Muscle layer of duodenum (tissue), 2 donors: ENCODE measurements around the gene GGT1.
"Not testable (repeated sequence)": the region's sequence is repeated elsewhere in the genome, so short reads cannot be mapped to it uniquely, and the experiment has no call there.

Experiments
- H3K27ac ChIP-seq: one replicate; pipeline ENCODE4 v1.7.0; 2013; ENCODE audit warnings: mild to moderate bottlenecking, low read length
- H3K27me3 ChIP-seq: one replicate; pipeline ENCODE4 v1.7.0; 2013; ENCODE audit warnings: low read depth, mild to moderate bottlenecking, control low read depth, low read length
- H3K36me3 ChIP-seq, 2 donors: one replicate each; pipeline ENCODE4 v1.7.0; 2013; ENCODE audit warnings: low read length in 2 of 2, control low read depth in 1 of 2, mild to moderate bottlenecking in 1 of 2; ENCODE audit not compliant: insufficient read depth in 2 of 2, control insufficient read depth in 1 of 2
- H3K4me1 ChIP-seq, 2 donors: one replicate each; pipeline ENCODE4 v1.7.0; 2013; ENCODE audit warnings: low read length in 2 of 2, mild to moderate bottlenecking in 2 of 2, control low read depth in 1 of 2, moderate library complexity in 1 of 2; ENCODE audit not compliant: insufficient read depth in 2 of 2, control insufficient read depth in 1 of 2
- H3K4me3 ChIP-seq, 2 donors: one replicate each; pipeline ENCODE4 v1.7.0; 2013; ENCODE audit warnings: low read length in 2 of 2, low read depth in 1 of 2, mild to moderate bottlenecking in 1 of 2
- H3K9me3 ChIP-seq, 2 donors: one replicate each; pipeline ENCODE4 v1.7.0; 2013; ENCODE audit warnings: low read length in 2 of 2, control low read depth in 1 of 2, mild to moderate bottlenecking in 1 of 2; ENCODE audit not compliant: control insufficient read depth in 1 of 2
- donor health status: healthy.

The GGT1 gene

GRCh38 chr22:24592851-24593558 lies 10.0 kb upstream of the GGT1 start, which contains the start of gene LRRC75B:
Gene LRRC75B, minus strand, starts transcription at chr22:24593073. Its CDS starts 34 bp downstream, at chr22:24593039.
- Histone ChIP-seq H3K4me1 (peaks cover 0 to 23% of the 10 kb centered on the region in 2 donors), H3K36me3 (peaks cover 0 to 13% of the 10 kb centered on the region in 2 donors), H3K27me3 (no peaks in the 10 kb centered on the region), H3K9me3 (no peaks in the 10 kb centered on the region), H3K4me3 (peak within 1 kb of the TSS; percentile 56 to 77), H3K27ac (no peak within 1 kb of the TSS)

DNA sequence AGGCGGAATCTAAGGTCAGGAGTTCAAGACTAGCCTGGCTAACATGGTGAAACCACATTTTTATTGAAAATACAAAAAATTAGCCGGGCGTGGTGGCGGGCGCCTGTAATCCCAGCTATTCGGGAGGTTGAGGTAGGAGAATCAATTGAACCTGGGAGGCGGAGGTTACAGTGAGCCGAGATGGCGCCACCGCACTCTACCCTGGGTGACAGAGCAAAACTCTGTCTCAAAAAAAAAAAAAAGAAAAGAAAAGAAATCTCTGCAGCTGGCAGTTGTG lies 9.5 kb upstream of the GGT1 start:
- H3K27ac ChIP-seq, H3K27me3 ChIP-seq, H3K36me3 ChIP-seq, H3K9me3 ChIP-seq: not testable (repeated sequence)
- Histone ChIP-seq H3K4me3 (peak overlapping the region in 1 of 2 donors; percentile 56), H3K4me1 (peaks cover 0 to 23% of the 10 kb centered on the region in 2 donors)

- no peak overlapping the region for H3K27ac ChIP-seq
These were observed 9.0 kb upstream of the GGT1 start for GRCh38 chr22:24593836-24594568.

DNA sequence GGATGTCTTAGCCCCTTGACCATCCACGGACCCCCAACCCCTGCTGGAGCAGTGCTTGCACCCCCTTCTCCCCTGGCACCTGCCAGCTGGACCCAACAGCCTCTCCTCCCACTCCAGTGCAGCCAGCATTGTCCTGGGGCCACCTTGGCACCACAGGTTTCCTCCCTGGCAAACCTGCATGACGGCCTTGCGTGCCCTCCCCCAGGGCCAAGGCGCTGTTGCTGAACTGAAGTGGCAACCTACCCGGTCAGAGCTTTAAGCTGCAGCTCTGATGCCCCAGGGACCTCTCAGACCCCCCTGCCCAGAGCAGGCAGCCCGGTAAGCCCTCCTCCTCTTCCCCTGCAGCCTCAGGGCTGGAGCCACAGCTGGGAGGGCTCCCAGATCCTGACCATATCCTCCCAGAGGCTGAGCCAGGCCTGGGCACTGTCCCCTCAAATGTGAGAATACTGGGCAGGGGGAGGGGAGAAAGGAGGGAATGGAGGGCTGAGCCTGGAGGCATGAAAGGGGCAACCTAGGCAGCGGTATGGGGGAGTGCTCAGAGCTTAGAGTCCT lies 8.3 kb upstream of the GGT1 start:
- Histone ChIP-seq H3K36me3 (no peaks in the 10 kb centered on the region), H3K4me1 (peaks cover 0 to 19% of the 10 kb centered on the region in 2 donors), H3K4me3 (no peak overlapping the region), H3K27me3 (no peaks in the 10 kb centered on the region), H3K27ac (no peak overlapping the region), H3K9me3 (no peaks in the 10 kb centered on the region)

More at GRCh38 chr22:24593836-24594568, 9.0 kb upstream of the GGT1 start:
- Histone ChIP-seq H3K36me3 (peaks cover 0 to 4% of the 10 kb centered on the region in 2 donors), H3K9me3 (no peaks in the 10 kb centered on the region), H3K27me3 (no peaks in the 10 kb centered on the region), H3K4me3 (no peak overlapping the region), H3K4me1 (peaks cover 0 to 23% of the 10 kb centered on the region in 2 donors)

GRCh38 chr22:24595228-24595627 lies 7.8 kb upstream of the GGT1 start:
- Histone ChIP-seq H3K9me3 (no peaks in the 10 kb centered on the region), H3K4me1 (peaks cover 0 to 19% of the 10 kb centered on the region in 2 donors), H3K36me3 (no peaks in the 10 kb centered on the region), H3K4me3 (no peak overlapping the region), H3K27me3 (no peaks in the 10 kb centered on the region), H3K27ac (no peak overlapping the region)

- Histone ChIP-seq H3K4me3 (no peak overlapping the region), H3K4me1 (peaks cover 0 to 19% of the 10 kb centered on the region in 2 donors), H3K27me3 (no peaks in the 10 kb centered on the region), H3K9me3 (no peaks in the 10 kb centered on the region), H3K27ac (no peak overlapping the region), H3K36me3 (no peaks in the 10 kb centered on the region)
These were observed 7.1 kb upstream of the GGT1 start for GRCh38 chr22:24595863-24596262.

DNA sequence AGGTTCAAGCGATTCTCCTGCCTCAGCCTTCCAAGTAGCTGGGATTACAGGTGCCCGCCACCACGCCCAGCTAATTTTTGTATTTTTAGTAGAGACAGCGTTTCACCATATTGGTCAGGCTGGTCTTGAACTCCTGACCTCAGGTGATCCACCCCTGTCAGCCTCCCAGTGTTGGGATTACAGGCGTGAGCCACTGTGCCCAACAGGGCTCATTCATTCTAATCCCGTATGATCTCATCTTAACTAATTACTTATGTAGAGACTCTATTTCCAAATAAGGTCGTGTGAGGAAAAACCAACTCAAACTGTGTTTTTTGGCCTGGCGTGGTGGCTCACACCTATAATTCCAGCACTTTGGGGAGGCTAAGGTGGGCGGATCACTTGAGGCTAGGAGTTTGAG lies 5.9 kb upstream of the GGT1 start:
- H3K27ac ChIP-seq, H3K4me3 ChIP-seq, H3K27me3 ChIP-seq, H3K9me3 ChIP-seq, H3K36me3 ChIP-seq: not testable (repeated sequence)
- H3K4me1 ChIP-seq, result peaks cover 0 to 14% of the 10 kb centered on the region in 2 donors

DNA sequence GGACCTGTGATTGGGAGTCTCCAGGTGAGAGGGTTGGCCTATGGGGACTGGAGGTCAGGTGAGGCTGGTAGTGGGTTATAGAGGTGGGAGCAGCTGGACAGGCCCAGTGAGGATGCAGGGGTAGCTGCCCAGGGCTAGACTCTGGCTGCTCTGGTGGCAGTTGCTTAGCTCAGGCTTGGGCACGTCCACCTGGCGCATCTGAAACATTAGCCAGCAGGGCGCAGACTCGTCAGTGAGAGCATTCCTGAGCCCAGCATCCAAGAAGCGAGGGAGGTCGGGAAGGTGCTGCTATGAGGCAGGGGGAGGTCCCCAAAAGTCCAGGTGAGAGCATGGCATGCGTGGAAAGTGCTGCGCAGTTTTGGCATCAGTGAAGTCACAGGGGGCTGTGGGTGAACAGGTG lies 3.5 kb upstream of the GGT1 start:
- Histone ChIP-seq H3K4me3 (no peak overlapping the region), H3K9me3 (no peaks in the 10 kb centered on the region), H3K27me3 (no peaks in the 10 kb centered on the region), H3K4me1 (peaks cover 0 to 11% of the 10 kb centered on the region in 2 donors), H3K27ac (no peak overlapping the region), H3K36me3 (no peaks in the 10 kb centered on the region)

DNA sequence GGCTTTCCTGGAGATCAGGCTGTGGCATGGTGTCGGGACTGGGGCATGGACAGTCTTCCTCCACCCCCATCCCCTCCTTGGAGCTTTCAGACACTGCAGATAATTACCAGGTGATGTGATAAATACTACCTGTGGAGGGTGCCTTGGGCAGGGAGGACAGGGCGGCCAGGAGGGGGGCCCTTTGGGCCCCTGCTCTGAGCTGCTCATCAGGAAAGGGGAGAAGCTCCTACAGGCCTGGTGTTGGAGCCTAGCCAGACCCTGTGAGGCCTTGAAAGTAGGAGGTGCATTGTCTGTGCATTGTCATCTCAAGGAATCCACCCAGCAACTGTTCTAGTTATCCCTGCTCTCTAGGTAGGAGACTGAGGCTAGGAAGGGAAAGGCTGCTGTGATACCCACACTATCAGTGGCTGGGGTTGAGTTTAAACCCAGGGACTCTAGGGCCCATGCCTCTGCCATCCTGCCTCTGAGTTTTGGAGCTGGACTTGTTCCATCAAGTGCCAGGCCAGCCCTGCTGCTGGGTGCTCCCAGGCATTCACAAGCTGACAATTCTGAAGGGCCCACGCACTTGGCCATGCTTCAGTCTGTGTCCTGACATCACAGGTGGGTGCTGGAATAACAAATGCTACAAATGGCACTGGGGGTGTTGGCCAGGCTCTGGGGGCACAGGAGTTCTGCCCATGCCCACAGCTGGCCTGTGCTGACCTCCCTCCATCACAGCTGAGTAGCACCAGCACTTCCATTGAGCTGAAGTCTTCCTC lies 2.9 kb upstream of the GGT1 start:
- not testable (repeated sequence) for H3K27me3 ChIP-seq, H3K27ac ChIP-seq, H3K4me3 ChIP-seq, H3K36me3 ChIP-seq, H3K9me3 ChIP-seq
- peaks cover 0 to 11% of the 10 kb centered on the region in 2 donors for H3K4me1 ChIP-seq

DNA sequence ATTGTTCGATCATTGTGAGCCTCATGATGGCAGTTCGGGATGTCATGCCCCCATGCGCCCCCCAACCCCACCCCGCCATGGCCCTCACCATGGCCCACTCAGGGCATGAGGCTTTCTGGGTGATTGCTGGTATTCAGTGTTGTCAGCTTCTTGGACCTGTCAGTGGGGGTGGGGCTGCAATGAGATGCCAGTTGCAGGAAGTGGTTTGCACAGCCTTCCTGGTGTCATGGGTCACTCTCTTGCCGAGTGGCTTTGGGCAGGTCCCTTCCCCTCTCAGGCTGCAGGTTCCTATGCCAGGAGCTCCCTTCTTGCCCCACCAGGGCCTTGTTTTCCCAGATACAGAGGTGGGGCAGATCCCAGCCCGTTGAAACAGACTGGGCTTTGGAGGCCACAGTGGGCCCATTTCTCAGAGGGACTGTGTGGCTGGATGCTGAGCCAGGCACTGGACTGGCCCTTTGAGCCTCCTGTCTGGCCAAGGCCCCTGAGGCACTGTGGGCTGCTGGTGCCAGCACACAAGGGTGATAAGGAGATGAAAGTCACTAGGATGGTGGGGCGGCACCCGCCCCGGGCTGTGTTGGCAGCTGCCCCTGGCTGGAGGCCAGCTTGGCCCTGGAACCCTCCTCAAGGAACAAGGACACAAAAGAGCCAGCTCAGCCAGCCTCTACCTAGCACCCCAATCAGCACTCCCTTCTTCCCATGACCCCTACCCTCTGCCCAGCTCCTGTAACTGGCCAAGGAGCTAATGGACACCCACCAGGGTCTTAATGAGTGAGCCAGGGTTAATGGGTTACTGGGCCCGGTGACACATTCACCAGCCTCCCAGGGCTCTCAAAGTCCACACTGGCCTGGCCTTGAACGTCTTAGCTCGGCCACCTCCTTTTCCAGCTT lies 1.5 kb upstream of the GGT1 start:
- no peak overlapping the region for H3K27ac ChIP-seq
- H3K4me3 ChIP-seq, result no peak overlapping the region
- no peaks in the 10 kb centered on the region for H3K27me3 ChIP-seq
- no peaks in the 10 kb centered on the region for H3K36me3 ChIP-seq
- H3K9me3 ChIP-seq, result no peaks in the 10 kb centered on the region
- peaks cover 0 to 11% of the 10 kb centered on the region in 2 donors for H3K4me1 ChIP-seq
